Caki2 (cell line): ENCODE measurements around the gene TLE1. TPM values are rescaled to one million over a fixed set of nuclear protein-coding genes. Genes with fewer than 3 reads are reported as not detected.
A peak's percentile ranks its signal among the peaks of the same experiment; 100 is the strongest.
"Not testable (repeated sequence)": the region's sequence is repeated elsewhere in the genome, so short reads cannot be mapped to it uniquely, and the experiment has no call there.

Source experiments
- DNase-seq: peaks from one replicate; pipeline ENCODE4 v3.0.0-alpha.2; 2015; ENCODE audit warnings: low read depth
- in situ Hi-C: cut with HindIII; loops from 2 replicates; pipeline ENCODE4 v1.10.0; 2016; ENCODE audit warnings: low sequenced_read_pairs, low pct_unique_long_range_greater_than_20kb, mixed read lengths
- total RNA-seq: library from RNA; depleted of rRNA; stranded (reverse); fragments of >200 nt; shearing (Covaris generic); gene quantifications from 2 replicates; pipeline ENCODE4 v1.2.3, GENCODE V29; 2014; ENCODE audit warnings: low replicate concordance

The TLE1 gene
- total RNA-seq, 1 experiment from 2014 or later = 67.8 TPM

DNA sequence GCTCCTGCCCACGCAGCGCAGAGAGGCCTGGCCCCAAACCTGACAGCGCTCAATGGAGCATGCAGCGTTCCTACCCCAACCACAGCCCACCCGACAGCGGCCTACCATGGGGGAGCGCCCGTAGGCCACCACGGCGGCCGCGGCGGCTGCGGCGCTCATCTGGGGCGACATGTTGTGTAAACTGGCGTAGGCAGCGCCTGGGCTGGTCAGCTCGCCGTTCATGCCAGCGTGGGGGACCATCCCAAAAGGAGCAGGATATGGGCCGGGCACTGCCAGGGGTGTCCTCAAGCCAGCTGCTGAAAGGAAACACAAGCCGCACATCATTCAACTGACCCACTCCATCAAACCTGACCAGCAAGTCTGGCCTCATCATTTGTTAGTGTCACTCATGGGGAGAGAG, 77.7 kb downstream of the TLE1 start:
- in situ Hi-C loops = no loop called here

DNA sequence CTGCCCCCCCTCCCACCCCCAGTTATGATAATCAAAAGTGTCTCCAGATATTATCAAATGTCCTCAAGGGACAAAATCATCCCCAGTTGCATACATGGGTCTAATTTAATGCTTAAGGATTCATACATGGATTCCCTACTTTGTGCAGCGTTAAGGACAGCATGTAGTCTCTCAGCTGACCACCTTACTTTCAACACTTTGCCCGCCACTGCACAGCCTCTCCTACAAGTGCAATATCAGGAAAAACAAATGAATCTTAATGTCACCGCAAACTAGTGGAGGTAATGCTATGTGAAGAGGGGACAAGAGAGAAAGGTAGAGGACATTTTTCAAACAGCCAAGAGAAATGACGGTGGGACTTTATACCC, 78.6 kb downstream of the TLE1 start:
- DNase-seq = no peak
- in situ Hi-C loops = no loop called here

More for the DNA sequence above, 77.7 kb downstream of the TLE1 start:
- DNase-seq = no peak

DNA sequence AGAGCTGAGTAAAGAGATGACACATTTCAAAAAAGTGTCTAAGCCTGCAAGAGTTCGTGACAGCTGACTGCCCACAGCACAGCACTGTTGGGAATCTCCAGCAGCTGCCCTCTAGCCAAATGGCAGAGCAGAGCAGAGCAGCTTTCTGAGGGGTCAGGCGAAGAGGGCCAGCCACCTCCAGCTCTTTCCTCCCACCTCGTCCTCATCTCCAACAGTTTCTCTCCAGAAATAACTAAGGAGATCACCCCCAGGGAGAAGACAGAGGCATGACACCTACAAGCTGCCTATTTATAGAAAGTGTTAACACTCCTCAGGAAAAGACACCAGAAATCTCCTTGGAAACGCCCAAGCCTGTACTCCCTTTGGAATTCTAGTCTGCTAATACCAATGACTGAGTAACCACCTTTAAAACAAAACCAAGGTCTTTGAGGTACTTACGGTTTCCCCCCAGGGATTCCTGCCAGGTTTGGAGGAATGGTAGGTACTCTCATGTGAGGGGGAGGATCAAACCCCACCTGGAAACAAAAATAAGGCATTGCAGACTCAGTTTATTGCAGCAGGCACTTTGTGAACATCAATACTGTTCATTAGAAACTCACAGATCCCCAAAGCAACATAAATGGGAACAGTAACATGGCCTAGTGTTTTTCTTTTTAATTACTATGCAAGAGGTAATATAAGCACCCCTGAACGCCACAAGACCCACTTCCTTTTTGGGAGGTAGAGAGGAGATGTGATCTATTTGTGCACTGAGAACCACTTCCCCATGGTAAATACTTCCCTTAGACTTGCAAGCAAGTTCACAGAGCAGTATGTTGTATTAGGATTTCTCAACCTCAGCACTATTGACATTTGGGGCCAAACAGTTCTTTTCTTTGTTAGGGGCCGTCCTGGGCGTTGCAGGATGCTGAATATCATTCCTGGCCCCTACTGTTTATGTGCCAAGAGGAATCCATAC, 79.3 kb downstream of the TLE1 start:
- peak; percentile 72 for DNase-seq

DNA sequence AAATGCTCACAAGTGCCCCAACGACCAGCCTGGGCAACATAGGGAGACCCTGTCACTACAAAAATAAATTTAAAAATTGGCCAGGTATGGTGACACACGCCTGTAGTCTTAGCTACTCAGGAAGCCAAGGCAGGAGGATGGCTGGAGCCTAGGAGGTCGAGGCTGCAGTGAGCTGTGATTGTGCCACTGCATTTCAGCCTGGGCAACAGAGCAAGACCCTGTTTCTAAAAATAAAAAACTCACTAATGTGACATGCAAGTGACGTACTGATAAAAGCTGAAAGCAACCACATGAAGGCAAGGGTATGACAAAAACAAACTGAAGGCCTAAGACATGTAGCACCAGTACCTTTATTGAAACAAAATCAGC, 81.1 kb downstream of the TLE1 start:
- DNase-seq = no peak
- in situ Hi-C loops = no loop called here

More for the DNA sequence above, 79.3 kb downstream of the TLE1 start:
- in situ Hi-C loops = no loop called here

DNA sequence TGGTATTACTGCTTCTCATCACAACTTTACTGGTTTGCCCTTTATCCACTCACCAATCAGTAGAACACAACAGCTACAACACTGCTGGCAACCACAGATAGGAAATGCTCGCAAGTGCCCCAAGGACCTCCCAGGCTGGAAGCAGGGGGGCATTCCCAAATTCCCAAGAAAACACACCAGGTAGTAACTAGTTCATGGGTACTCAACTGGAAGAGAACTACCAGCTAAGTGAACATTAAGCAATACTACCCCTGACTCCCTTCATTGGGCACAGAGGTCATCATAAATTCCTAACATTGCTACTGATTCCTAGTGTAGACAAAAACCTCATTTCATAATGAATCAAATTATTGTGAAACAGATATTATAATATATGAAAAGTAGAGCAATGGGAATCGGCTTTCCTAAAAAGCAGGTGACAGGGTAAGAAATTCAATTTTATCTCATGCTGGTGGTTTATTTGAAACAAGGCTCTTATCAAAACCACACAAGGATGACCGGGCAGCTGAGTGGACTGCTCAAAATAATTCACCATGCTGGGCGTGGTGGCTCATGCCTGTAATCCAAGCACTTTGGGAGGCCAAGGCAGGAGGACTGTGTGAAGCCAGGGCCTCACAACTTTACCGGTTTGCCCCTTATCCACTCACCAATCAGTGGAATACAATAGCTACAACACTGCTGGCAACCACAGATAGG, 81.6 kb downstream of the TLE1 start:
- peak; percentile 52 for DNase-seq
- in situ Hi-C loops = no loop called here

DNA sequence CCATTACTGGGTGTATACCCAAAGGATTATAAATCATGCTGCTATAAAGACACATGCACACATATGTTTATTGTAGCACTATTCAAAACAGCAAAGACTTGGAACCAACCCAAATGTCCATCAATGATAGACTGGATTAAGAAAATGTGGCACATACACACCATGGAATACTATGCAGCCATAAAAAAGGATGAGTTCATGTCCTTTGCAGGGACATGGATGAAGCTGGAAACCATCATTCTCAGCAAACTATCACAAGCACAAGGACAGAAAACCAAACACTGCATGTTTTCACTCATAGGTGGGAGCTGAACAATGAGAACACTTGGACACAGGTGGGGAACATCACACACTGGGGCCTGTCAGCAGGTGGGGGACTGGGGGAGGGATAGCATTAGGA, 83.1 kb downstream of the TLE1 start:
- in situ Hi-C loops, DNase-seq: not testable (repeated sequence)

DNA sequence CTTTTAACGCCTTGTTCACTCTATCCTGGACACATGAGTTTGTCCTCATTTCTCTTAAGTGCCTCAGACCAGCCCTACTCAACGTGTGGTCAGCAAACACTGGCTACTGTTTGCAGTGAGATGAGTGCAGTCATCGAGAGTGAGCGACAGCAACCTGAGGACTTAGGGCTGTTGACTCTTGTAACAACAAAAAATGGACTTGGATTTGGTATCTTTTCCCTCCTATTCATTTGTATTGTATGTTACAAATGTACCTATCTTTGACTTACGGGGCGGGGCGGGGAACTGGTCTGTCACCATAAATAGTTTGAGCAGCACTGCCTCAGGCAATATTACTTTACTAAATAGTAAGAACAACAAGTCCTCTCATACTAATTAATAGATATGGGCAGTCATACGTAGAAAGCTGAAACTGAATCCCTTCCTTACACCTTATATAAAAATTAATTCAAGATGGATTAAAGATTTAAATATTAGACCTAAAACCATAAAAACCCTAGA, 84.1 kb downstream of the TLE1 start:
- no peak for DNase-seq
- in situ Hi-C loops = no loop called here

DNA sequence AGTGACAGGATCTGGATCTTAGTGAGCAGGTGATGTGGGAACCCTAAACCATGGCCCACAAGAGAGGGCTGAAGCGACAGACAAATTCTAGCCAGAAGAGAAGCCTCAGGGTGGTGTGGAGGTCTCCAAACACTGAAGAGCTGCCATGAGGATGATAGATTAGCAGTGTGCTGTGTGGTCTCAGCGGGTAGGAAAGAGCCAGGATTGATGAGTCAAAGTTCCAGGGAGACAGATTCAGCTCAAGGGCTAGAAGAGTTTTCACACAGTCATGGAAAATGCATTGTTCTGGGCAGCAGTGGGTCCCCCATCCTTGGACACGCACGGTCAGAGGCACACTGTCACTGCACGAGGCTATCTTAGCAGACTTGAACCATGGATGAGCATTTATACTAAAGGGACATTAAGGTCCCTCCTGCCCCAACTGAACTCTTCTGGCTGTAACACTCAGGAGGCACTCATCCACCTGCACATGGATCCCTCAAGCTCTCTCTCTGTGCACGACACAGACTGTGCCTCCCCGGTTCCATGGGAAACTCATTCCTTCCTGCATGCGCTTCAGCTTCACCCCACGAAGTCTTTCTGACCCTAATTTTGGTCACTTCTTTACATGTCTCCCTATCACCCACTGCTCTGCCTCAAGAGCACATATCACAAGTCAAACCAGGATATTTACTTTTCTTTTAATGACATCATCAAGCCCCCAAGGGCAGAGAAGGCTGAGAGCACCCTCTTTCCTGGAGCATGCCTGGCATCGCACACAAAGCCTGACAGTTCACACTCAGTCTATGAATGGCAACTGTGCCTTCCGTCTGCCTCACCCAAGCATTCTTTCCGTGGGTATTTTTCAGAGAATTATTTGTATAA, 84.8 kb downstream of the TLE1 start:
- DNase-seq = no peak
- in situ Hi-C loops = no loop called here

DNA sequence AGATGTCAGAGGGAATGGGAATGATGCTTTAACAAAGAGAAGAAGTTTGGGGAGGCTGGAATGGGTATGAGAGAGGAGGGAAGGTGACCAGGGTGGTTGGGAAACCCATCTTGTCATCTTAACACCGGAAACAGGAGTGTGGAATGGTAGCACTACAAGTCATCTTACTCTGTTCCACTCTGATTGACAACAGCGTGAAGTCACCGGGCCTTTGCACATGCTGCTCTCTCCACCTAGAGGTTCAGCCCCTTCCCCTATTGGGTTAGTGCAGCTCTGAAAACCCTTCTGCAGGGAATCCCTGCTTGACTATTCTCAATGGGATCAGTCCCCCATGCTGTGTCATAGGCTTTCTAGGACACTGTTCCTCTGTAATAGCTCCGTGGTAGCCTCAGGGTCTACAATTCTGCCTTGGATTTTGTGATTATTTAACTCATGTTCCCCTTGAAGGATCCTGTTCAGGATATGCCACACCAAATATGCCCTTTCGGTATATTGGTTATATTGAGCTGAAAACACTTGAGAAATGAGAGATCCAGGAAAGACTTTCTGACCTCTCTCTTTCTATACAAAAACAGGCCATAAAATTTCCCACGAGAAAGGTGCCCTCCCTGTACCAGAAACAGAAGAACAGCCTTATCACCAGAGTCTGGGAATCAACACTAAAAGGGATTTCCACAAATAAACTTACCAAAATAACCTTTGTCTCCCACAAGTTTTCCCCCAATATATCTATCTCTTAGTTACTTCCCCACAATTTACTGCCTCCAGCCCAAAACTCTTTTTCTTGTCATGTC, 86.3 kb downstream of the TLE1 start:
- in situ Hi-C loops = no loop called here
- no peak for DNase-seq

DNA sequence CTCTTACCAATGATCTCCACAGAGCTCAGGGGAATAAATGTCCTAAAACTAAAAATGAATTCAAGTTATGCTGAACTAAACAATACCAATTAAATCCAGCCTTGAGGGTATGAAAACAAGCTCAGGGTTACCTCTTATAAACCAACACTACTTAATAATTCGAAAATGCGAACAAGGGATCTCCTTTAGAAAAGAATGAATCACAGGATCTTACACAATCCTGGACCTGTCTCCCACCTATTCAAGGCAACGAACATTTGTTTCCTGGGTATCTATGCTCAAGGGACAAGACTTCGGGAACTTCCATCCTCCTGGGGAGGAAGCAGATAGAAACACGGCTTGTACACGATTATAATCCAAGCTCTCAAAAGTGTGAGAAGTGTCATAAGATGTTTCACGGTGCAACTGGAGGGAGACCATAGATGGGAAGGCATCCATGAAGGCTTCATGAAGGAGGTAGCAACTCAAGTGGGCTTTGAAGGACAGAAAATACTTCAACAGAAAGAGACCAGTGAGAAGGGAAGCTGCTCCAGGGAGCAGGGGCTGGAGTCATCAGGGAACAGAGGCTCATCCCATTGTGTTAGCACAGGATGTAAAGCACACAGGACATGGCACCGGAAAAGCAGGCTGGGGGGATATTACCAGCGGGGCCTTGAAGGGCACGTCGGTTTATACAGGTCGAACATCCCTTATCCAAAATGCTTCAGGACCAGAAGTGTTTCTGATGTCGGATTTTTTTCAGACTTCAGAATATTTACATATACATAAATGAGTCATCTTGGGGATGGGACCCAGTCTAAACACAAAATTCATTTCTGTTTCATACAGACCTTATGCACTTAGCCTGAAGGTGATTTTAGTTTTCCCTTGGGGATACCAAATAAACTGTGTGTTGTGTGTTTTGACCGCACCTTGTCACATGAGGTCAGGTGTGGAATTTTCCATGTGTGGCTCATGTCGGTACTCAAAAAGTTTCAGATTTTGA, 87.4 kb downstream of the TLE1 start:
- in situ Hi-C loops = no loop called here
- DNase-seq = no peak

DNA sequence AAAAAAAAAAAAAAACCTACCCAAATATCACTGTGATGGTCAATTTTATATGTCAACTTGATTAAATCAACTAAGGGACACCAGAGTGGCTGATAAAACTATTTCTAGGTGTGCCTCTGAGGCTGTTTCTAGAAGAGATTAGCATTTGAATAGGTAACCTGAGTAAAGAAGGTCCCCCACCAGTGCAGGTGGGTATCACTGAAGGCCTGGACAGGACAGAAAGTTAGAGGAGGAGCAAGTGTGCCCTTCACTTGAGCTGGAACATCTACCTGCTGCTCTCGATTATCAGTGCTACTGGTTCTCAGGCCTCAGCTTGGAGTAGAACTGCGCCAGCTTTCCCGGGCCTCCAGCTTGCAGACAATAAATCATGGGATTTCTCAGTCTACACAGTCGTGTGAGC, 88.7 kb downstream of the TLE1 start:
- in situ Hi-C loops = no loop called here
- DNase-seq = no peak

DNA sequence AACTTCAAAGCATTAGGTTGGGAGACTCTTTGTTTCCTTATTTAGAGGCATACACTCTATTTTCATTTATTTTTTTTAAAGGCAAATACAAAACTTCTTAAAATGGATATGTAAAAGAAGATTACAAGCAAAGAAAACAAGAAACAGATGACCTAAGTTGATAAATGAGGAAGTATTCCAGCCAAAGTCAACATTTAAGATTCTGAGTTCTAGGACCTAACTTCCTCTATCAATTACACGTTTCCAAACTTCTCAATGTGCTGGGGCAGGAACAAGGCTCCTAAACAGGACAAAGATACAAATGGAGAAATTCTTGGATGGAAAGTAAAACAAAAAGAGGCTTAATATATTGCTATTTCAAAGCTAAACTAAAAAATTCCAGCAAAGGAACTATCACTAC, 89.5 kb downstream of the TLE1 start:
- in situ Hi-C loops = no loop called here

DNA sequence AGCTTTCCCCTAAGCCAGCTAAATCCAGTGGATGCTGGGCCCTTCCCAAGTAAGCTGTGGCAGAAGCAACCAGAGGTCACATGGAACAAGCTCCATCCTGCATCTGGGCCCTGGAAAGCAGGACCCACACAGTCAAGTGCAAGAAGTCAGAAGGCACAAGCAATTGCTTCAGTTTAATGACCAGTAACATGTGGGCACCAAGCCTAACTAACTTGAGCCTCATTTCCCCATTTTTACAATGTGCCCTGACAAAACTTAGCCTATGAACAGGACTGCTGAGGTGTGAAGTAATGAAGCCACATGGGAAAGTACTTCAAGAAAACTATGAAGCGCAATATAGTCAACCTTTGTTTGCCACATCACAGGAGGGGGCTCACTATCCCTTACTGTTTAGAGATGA, 90.5 kb downstream of the TLE1 start:
- DNase-seq = no peak
- in situ Hi-C loops = no loop called here

More for the DNA sequence above, 89.5 kb downstream of the TLE1 start:
- no peak for DNase-seq

DNA sequence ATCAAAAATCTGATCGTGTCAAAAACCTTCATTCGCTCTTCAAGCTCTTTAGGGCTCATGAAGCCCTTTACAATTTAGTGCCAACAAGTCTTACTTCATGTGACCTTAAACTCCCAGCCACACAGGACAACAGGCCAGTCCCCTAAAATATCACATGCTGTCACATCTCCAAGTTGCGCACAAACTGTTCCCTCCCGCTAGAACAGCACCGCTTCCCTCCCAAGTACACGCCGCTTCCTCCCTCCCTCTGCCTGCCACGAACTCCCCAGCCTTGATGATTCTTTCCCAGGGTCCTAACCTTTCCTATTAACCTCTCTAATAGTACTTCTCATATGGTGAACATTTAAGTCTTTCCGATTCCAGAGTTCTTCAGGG, 91.2 kb downstream of the TLE1 start:
- DNase-seq = no peak
- in situ Hi-C loops = no loop called here

DNA sequence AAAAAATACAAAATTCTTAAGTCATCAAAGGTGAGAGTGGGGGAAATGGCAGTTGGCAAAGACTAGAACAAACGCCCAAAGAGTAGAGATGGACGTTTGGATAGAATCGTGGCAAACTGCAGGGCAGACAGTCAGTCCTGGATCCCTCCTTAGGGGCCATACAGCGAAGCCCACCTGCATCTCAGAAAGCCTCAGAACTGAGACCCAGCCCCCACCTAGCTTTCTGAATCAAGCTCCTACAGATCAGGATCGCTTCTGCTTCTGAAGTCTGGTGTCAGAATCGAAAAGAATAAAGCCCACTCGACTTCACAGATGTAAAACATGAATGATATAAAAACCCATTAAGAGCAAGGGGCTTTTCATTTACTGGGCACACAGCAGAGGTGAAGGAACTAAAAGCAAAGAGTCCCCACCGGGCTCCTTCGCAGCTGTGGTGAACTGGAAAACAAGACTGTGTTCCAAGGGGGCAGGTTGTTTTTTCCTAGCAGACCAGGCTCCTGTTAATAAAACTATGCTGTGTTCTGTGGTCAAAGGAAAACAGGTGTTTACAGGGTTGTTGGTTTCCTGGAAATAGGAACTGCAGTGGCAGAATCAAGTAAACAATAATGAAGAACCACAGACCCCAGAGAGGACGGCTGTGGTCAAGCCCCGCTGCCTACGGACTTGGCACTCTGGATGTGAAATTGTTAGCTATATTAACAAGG, 91.8 kb downstream of the TLE1 start:
- DNase-seq = no peak
- in situ Hi-C loops = no loop called here

DNA sequence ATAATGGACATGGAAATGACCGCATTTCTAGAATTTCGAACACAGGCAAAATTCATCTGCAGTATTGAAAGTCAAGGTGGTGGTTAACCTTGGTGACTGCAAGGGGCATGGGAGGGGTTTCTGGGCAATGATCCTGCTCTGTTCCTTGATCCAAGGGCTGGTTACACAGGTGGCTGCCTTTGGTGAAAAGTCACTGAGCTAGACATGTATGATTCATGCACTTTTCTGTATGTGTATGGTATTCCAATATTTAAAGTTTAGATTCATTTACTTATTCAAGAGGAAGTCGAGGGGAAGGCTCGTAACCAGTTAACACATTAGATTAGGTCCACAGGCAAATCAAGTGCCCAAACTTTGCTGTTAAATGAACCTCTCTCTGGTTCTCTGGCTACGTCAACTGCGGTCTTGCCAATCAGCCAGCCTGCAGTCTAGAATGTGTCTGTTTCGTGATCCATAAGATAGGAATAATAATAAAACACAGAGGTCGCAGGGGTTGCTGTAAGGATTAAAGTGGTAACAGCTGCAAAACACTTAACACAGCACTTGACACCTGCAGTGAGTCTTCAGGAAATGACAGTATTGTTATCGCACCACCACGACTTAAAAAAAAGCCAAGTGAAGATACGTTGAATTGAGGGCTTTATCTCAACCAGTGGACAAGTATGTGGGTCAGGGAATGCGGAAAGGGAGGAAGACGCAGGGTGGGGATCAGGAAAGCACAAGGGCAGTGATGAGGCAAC, 92.5 kb downstream of the TLE1 start:
- DNase-seq = no peak

More for the DNA sequence above, 92.5 kb downstream of the TLE1 start:
- in situ Hi-C loops = no loop called here
